ENCODE measurements around the gene SNRNP27.
A peak's percentile ranks its signal among the peaks of the same experiment; 100 is the strongest.

Gene SNRNP27

DNA sequence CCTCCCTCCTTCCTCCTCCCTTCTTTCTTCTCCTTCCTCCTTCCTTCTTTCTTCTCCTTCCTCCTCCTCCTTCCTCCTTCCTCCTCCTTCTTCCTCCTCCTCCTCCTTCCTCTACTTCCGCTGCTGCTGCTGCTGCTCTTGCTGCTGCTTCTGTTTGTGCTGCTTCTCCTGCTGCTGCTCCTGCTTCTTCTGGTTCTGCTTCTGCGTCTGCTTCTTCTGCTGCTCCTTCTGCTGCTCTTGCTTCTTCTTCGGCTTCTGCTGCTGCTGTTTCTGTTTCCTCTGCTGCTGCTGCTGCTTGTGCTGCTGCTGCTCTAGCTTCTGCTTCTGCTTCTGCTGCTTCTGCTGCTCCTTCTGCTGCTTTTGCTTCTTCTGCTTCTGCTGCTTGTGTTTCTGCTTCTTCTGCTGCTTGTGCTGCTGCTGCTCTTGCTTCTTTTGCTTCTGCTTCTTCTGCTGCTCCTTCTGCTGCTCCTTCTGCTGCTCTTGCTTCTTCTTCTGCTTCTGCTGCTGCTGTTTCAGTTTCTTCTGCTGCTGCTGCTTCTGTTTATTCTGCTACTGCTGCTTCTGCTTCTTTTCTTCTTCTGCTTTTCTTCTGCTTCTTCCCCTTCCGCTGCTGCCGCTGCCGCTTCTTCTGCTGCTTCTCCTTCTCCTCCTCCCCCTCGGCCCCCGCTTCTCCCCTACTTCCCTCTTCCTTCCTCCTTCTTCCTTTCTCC, 8.6 kb downstream of the SNRNP27 start:
- no peak overlapping the region for H3K4me3 ChIP-seq (ENCODE audit: low read depth, low read length)
- in situ Hi-C loops (cut with HindIII; ENCODE audit: low sequenced_read_pairs), result no loop called here
- TF ChIP-seq, protein P1, sequence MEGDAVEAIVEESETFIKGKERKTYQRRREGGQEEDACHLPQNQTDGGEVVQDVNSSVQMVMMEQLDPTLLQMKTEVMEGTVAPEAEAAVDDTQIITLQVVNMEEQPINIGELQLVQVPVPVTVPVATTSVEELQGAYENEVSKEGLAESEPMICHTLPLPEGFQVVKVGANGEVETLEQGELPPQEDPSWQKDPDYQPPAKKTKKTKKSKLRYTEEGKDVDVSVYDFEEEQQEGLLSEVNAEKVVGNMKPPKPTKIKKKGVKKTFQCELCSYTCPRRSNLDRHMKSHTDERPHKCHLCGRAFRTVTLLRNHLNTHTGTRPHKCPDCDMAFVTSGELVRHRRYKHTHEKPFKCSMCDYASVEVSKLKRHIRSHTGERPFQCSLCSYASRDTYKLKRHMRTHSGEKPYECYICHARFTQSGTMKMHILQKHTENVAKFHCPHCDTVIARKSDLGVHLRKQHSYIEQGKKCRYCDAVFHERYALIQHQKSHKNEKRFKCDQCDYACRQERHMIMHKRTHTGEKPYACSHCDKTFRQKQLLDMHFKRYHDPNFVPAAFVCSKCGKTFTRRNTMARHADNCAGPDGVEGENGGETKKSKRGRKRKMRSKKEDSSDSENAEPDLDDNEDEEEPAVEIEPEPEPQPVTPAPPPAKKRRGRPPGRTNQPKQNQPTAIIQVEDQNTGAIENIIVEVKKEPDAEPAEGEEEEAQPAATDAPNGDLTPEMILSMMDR (IDR thresholded peaks at IDR 0.05; ENCODE audit: low read depth, low read length), result no peak
- DNase-seq (ENCODE audit: low read depth, low spot score), result no peak

DNA sequence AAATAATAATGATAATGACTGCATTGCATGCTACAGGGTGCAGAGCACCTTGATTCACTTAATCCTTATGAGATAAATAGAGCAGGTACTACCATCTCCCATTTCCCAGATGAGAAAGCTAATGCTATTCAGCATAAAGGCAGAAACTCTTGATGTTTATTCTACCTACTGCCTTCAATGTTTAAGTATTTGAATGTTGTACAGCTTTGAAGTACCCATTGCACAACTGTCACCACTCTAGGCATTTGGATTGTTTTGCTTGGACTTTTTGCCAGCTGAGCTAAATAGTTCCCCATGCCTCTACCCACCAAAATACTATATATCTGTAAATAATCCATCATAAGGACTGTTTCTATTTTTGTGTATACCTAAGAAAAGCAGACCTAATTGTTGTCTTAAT, 13.5 kb downstream of the SNRNP27 start:
- H3K4me3 ChIP-seq (ENCODE audit: low read depth, low read length), result no peak overlapping the region
- TF ChIP-seq, protein P1 (IDR thresholded peaks at IDR 0.05; ENCODE audit: low read depth, low read length), result no peak
- DNase-seq (ENCODE audit: low read depth, low spot score), result no peak
- in situ Hi-C loops (cut with HindIII; ENCODE audit: low sequenced_read_pairs), result no loop called here

DNA sequence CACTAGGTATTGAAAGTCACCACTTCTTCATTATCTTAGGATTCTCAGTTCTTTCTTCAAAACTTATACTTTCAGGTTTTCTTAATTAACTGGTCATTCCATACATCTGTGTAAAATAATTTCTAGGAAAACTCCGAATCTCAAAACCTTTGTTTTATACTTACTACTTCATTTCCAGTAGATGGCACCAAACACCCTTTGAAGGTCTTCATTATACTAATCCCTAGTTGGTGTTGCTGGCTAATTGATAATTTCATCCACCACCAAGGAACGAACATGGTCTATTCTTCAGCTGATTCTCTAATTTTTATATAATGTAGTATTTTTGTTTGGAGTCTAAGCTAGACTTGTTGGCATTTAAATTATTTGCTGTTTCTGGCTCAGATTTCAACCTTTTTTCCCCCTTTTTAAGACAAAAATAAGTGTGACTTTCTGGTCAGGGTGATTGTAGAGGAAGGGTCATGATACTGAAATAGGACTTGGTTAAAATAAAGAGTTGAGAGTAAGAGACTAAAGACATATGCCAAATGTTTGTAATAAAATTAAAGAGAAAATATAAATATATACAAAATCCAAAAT, 18.3 kb downstream of the SNRNP27 start:
- DNase-seq (ENCODE audit: low read depth, low spot score), result peak; percentile 60

DNA sequence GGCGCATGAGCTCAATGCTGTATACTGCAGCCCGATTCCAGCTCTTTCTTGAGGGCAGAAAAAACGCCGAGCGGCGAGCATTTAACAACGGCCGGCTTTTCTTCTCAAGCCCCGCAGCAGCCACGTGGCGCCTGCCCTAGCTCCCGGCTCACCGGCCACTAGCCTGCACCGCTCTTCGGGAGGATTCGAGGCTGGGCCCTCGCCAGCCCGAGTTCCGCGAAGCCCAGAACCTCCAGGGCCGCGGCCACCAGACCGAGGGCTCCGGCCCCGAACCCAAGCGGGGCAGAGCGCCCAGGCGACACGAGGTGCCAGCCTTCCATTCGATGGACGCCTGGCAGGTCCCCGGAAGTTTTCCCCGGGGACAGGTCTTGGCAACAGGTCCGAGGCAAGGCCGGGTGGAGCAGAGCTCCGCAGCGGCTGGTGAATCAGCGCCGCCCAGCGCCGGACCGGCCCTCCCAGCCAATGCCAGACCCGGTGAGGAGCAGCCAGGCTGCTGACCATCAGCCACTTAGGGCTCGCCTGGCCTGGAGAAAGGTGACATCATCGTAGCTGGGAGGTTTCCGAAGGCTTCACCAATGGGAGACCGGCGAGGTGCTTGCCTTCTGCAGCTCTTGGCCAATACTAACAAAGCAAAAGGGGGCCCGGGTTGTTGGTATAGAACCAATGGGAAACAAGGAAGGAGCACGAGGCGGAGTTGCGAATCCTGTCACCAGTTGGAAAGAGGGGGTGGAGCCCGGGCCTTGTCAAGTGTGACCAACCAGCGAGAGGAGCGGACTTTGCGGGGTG, 20.6 kb downstream of the SNRNP27 start:
- DNase-seq (ENCODE audit: low read depth, low spot score), result peak; percentile 100
- TF ChIP-seq, protein P1 (IDR thresholded peaks at IDR 0.05; ENCODE audit: low read depth, low read length), result peak; percentile 15
- H3K4me3 ChIP-seq (ENCODE audit: low read depth, low read length), result peak overlapping the region; percentile 79
- in situ Hi-C loops (cut with HindIII; ENCODE audit: low sequenced_read_pairs), result no loop called here

More for the DNA sequence above, 18.3 kb downstream of the SNRNP27 start:
- TF ChIP-seq, protein P1 (IDR thresholded peaks at IDR 0.05; ENCODE audit: low read depth, low read length), result peak; percentile 28
- H3K4me3 ChIP-seq (ENCODE audit: low read depth, low read length), result no peak overlapping the region
- in situ Hi-C loops (cut with HindIII; ENCODE audit: low sequenced_read_pairs), result no loop called here

DNA sequence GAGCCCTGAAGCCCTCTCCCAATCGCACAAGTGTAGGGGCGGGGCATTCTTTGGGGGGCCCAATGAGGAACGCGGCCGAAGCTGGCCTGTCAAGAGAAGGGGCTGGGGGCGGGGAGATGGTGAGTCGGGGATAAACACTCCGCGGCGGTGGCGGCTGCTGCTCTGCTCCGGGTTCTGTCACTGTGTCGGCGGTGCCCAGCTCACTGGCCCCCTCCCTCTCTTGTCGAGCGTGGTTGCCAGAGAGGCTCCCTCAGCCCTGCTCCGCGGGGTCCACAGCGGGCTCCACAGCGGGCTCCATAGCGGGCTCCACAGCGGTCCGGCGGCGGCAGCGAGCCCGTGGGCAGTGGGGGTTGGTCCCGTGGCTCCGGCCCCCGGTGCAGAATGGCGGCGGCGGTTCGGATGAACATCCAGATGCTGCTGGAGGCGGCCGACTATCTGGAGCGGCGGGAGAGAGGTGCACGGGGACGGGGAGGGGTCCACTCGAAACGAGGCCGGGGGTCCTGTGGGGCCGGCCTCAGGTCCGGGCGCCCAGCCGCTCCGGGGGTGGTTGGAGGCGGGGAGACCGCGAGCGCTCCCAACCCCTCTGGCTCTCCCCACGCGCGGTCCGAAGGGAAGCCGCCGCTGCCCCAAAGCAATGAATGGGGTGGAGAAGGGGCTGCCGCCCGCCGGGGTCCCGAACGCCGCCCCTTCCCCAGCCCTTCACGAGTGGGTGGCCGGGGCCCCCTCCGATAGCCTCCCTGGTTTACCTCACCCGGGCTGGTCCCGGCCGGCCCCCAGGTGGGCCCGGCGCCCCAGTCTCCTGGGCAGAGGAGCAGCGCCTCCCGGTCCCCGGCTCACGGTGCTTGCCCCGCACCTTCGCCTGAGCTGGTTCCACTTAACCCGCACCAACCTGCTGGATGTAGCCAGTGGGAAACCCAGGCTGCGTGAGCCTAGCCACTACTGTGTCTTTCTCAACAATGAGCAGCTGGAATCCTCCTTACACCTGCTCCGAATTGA, 21.5 kb downstream of the SNRNP27 start, which contains the start of gene MXD1:
Gene MXD1, plus strand, starts transcription at position 160 of the 996 bp plus-strand sequence. Its CDS starts 222 bp downstream, at position 382.
- peak within 1 kb of the TSS; percentile 79 for H3K4me3 ChIP-seq (ENCODE audit: low read depth, low read length)
- DNase-seq (ENCODE audit: low read depth, low spot score), result no peak
- in situ Hi-C loops (cut with HindIII; ENCODE audit: low sequenced_read_pairs), result no loop called here
- TF ChIP-seq, protein P1 (IDR thresholded peaks at IDR 0.05; ENCODE audit: low read depth, low read length), result no peak

All from astrocyte of the spinal cord (primary cell).